Measurements from ENCODE around the gene TACR1.
A peak's percentile ranks its signal among the peaks of the same experiment; 100 is the strongest.

Gene TACR1

GRCh38 chr2:75054296-75054695 is 145.0 kb downstream of the TACR1 start:
- ATAC-seq (ENCODE audit: low read depth) (no peak), DNase-seq (ENCODE audit: low spot score in 2 of 2) (no peak)
- Mint-ChIP-seq H3K27ac (no peak overlapping the region), H3K27me3 (no peaks in the 10 kb centered on the region), H3K4me3 (no peak overlapping the region), H3K4me1 (peaks cover 5% of the 10 kb centered on the region), H3K36me3 (peaks cover 3% of the 10 kb centered on the region), H3K9me3 (no peaks in the 10 kb centered on the region)

GRCh38 chr2:75053484-75054112 is 145.7 kb downstream of the TACR1 start:
- DNase-seq (ENCODE audit: low spot score in 2 of 2) (peak in 1 of 2 donors; percentile 13), ATAC-seq (ENCODE audit: low read depth) (peak; percentile 66)
- Mint-ChIP-seq H3K4me3 (no peak overlapping the region), H3K27me3 (no peaks in the 10 kb centered on the region), H3K4me1 (peaks cover 5% of the 10 kb centered on the region), H3K27ac (no peak overlapping the region), H3K9me3 (no peaks in the 10 kb centered on the region), H3K36me3 (peaks cover 6% of the 10 kb centered on the region)

DNA sequence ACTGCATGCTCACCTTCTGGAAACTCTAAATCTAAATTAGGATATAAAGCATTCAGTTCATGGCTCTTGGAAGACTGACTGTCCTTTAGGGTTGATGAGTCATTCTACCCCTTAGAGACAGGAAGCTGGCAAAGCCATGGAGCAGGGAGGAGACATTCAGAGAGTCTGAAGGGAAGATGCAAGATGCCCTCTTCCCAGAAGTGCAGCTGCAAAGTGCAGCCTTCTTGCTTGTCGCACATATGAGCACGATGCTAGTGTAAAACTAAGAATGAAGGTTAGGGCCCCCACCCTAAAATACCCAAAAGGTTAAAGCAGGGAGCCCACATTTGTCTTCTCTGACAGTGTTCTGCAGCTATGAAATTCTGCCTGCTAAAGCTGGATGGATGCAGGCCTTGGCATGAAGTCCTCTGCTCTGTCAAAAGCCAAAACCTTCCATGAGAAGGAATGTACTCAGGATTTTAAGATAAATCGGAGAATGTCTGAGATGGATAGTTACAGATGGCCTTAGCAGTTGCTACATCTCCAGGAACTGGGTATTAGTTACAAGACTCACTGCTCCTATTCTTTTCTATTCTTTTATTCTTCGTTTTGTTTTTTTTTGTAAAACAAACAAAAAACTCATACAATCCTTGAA is 151.2 kb downstream of the TACR1 start:
- no peak for ATAC-seq (ENCODE audit: low read depth)
- Mint-ChIP-seq H3K27me3 (no peaks in the 10 kb centered on the region), H3K36me3 (peaks cover 16% of the 10 kb centered on the region), H3K9me3 (no peaks in the 10 kb centered on the region), H3K27ac (no peak overlapping the region), H3K4me3 (no peak overlapping the region), H3K4me1 (peaks cover 1% of the 10 kb centered on the region)
- DNase-seq (ENCODE audit: low spot score in 2 of 2): no peak

DNA sequence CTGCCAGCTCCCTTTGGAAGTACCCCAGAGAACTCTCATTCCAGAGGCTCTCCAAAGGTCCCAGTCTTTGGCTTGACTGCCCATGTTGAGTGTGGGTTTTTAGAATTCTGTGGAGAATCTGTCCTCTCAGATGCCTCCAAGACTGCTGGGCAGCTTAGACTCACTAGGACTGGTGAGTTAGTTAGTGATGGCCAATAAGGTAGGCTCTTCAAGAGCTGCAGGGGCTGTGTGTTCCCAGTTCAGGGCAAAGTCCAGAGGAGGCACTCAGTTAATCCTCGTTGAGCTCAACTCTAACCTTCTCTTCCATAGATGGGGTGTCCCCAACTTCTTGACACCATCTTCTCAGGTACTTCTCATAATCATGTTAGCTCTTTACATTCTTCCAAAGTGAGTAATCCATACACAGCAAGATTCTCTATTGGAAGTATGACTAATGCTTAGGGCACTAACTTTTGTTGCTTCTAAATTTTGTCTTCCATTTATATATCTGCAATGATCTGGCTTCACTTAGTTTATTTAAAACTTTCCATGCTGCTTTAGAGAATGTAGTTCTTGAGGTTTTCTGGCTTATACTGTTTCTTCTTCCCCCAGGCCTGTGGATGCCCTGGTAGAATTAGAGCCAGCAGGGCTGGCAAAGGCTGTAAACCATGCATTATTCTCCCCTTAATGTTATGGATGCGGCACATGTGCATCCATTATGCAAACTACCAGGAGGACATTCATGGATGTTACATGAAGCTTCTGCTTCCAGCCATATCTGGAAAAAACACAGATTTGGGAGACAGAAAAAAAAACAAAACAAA is 151.9 kb downstream of the TACR1 start:
- H3K9me3 Mint-ChIP-seq: no peaks in the 10 kb centered on the region
- H3K36me3 Mint-ChIP-seq: peaks cover 16% of the 10 kb centered on the region
- no peak overlapping the region for H3K27ac Mint-ChIP-seq
- ATAC-seq (ENCODE audit: low read depth): no peak
- H3K27me3 Mint-ChIP-seq: no peaks in the 10 kb centered on the region
- no peaks in the 10 kb centered on the region for H3K4me1 Mint-ChIP-seq
- DNase-seq (ENCODE audit: low spot score in 2 of 2): no peak
- H3K4me3 Mint-ChIP-seq: no peak overlapping the region

- DNase-seq (ENCODE audit: low spot score in 2 of 2) (no peak), ATAC-seq (ENCODE audit: low read depth) (no peak)
- Mint-ChIP-seq H3K9me3 (no peaks in the 10 kb centered on the region), H3K4me3 (no peak overlapping the region), H3K36me3 (peaks cover 14% of the 10 kb centered on the region), H3K27me3 (no peaks in the 10 kb centered on the region), H3K4me1 (peaks cover 3% of the 10 kb centered on the region), H3K27ac (no peak overlapping the region)
Observed at GRCh38 chr2:75045526-75046050, 153.7 kb downstream of the TACR1 start.

DNA sequence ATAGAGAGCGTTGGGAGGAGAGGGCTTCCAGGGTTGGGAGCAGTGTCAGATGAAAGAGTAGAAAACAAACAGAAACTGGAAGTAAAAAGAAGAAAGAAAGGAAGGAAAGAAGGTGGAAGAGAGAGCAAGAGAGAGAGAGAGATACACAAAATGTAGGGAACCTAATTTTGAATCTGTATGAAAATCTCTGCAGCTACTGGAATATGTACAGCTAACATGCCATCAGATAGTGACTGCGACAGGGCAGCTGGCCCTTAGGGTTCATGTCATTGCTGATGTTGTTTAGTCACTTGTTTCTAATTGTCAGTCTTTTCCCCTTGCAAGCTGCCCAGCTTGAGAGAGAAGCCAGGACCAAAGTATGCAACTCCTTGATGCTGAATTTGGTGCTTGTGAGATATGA is 155.0 kb downstream of the TACR1 start:
- peaks cover 3% of the 10 kb centered on the region for H3K4me1 Mint-ChIP-seq
- no peak overlapping the region for H3K4me3 Mint-ChIP-seq
- no peaks in the 10 kb centered on the region for H3K9me3 Mint-ChIP-seq
- H3K36me3 Mint-ChIP-seq: peaks cover 13% of the 10 kb centered on the region
- H3K27ac Mint-ChIP-seq: no peak overlapping the region
- DNase-seq (ENCODE audit: low spot score in 2 of 2) (no peak), ATAC-seq (ENCODE audit: low read depth) (no peak)
- no peaks in the 10 kb centered on the region for H3K27me3 Mint-ChIP-seq

GRCh38 chr2:75042823-75043222 is 156.5 kb downstream of the TACR1 start:
- H3K27me3 Mint-ChIP-seq: no peaks in the 10 kb centered on the region
- no peaks in the 10 kb centered on the region for H3K9me3 Mint-ChIP-seq
- ATAC-seq (ENCODE audit: low read depth) (no peak), DNase-seq (ENCODE audit: low spot score in 2 of 2) (no peak)
- H3K4me3 Mint-ChIP-seq: no peak overlapping the region
- H3K4me1 Mint-ChIP-seq: peaks cover 3% of the 10 kb centered on the region
- H3K36me3 Mint-ChIP-seq: peaks cover 10% of the 10 kb centered on the region
- H3K27ac Mint-ChIP-seq: no peak overlapping the region

- Mint-ChIP-seq H3K4me3 (no peak overlapping the region), H3K36me3 (peaks cover 10% of the 10 kb centered on the region), H3K9me3 (no peaks in the 10 kb centered on the region), H3K4me1 (peaks cover 3% of the 10 kb centered on the region), H3K27me3 (no peaks in the 10 kb centered on the region), H3K27ac (no peak overlapping the region)
- no peak for DNase-seq (ENCODE audit: low spot score in 2 of 2)
- ATAC-seq (ENCODE audit: low read depth): no peak
Observed at GRCh38 chr2:75041731-75042600, 157.4 kb downstream of the TACR1 start.

- peaks cover 7% of the 10 kb centered on the region for H3K36me3 Mint-ChIP-seq
- no peaks in the 10 kb centered on the region for H3K27me3 Mint-ChIP-seq
- H3K9me3 Mint-ChIP-seq: no peaks in the 10 kb centered on the region
- H3K27ac Mint-ChIP-seq: no peak overlapping the region
- H3K4me1 Mint-ChIP-seq: peaks cover 3% of the 10 kb centered on the region
- ATAC-seq (ENCODE audit: low read depth) (no peak), DNase-seq (ENCODE audit: low spot score in 2 of 2) (no peak)
- no peak overlapping the region for H3K4me3 Mint-ChIP-seq
Observed at GRCh38 chr2:75041226-75041625, 158.1 kb downstream of the TACR1 start.

- Mint-ChIP-seq H3K36me3 (peaks cover 4% of the 10 kb centered on the region), H3K27ac (no peak overlapping the region), H3K4me3 (no peak overlapping the region), H3K9me3 (no peaks in the 10 kb centered on the region), H3K4me1 (no peaks in the 10 kb centered on the region), H3K27me3 (no peaks in the 10 kb centered on the region)
- DNase-seq (ENCODE audit: low spot score in 2 of 2): no peak
- ATAC-seq (ENCODE audit: low read depth): no peak
Observed at GRCh38 chr2:75035444-75036353, 163.6 kb downstream of the TACR1 start.

DNA sequence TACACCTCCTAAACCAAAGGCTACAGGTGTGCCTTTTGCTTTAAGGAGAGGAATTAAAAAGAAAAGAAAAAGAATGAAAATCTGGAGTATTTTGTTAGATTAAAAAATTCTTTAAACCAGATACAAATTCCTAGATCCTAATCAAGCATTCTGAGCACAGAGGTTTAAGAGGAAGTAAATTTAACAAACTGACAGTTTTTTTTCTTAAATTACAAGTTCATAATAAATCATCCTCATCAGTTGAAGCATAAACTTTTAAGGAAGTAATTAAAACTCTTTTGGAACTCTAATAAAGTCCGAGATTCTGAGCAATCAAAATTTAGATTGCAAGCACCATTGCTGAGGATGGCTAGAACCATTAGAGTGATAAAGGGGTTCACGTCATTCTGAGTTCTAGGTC is 165.8 kb downstream of the TACR1 start:
- peaks cover 4% of the 10 kb centered on the region for H3K36me3 Mint-ChIP-seq
- no peaks in the 10 kb centered on the region for H3K4me1 Mint-ChIP-seq
- no peak for ATAC-seq (ENCODE audit: low read depth)
- H3K27ac Mint-ChIP-seq: no peak overlapping the region
- no peaks in the 10 kb centered on the region for H3K9me3 Mint-ChIP-seq
- DNase-seq (ENCODE audit: low spot score in 2 of 2): no peak
- H3K4me3 Mint-ChIP-seq: no peak overlapping the region
- no peaks in the 10 kb centered on the region for H3K27me3 Mint-ChIP-seq

DNA sequence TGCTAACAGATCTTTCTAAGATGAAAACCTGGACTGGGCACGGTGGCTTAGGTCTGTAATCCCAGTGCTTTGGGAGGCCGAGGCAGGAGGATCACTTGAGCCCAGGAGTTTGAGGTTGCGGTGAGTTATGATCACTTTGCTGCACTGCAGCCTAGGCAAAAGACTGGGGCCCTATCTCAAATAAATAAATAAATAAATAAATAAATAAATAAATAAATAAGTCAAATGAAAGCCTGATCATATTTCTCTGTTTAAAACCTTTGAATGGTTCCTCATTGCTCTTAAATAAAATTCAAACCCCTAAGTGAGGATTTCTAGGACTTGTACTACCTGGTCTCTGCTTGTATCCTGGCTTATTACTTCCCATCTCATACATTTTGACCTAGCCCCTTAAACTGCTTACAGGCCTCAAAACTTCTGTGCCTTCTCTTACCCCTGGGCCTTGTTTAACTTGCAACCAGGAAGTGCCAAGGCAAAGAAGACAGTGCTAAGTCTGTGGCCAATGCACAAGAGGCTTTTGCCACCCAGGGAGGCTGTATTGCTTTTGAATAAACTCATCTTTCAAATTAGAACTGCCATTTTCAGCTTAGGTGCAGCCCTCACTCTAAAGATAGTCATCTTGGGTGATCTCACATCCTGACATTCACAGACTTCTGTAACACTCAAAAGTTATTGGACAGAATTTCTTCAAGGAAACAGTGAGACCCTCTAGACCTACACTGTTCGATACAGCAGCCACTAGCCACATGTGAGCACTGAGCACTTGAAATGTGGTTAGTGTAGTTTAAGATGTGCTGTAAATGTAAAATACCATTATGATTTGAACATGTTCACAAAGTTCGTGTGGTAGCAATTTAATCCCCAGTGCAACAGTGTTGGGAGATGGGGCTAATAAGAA is 167.2 kb downstream of the TACR1 start:
- Mint-ChIP-seq H3K27me3 (no peaks in the 10 kb centered on the region), H3K9me3 (no peaks in the 10 kb centered on the region), H3K36me3 (peaks cover 7% of the 10 kb centered on the region), H3K4me3 (no peak overlapping the region), H3K27ac (no peak overlapping the region), H3K4me1 (no peaks in the 10 kb centered on the region)
- DNase-seq (ENCODE audit: low spot score in 2 of 2) (no peak), ATAC-seq (ENCODE audit: low read depth) (no peak)
